ENCODE results near the gene PPAN.

Gene PPAN

DNA sequence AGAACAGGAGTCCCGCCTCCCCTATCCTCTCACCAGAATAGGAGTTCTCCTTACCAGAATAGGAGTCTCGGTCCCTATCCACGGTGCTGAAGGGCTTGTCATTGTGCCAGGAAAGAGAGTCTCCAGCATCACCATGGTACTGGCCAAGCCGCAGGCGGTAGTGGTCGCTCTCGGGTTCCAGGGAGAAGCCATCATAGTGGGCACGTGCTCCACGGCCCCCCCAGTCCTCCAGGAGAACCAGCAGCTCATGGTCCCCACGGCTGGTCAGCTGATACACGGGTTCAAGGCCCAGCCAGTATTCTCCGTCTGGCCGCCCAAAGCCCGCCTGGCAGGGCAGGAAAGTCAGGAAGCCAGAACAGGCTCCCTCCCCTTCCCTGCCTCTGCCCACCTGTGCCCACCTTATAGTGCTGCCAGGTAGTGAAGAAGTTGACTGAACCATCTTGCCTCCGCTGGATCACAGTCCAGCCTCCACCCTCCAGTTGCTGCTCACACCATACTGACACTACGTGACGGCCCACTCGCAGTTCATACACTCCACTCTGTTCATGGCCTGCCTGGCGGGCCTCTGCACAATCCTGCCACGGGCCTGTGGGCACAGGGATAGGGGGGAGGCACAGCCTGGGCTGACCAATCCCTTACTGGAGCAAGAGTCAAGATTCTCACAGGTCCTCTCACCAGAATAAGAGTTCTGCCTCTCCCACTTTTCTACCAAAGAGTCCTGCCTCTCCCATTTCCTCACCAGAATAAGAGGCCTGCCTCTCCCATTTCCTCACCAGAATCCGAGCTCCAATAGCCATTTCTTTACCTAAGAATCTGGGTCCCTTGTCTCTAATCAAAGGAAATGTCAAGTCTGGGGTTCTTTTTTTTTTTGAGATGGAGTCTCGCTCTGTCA lies 12.6 kb upstream of the PPAN start:
- DNase-seq, result no peak

GRCh38 chr19:10095622-10095947 lies 10.6 kb upstream of the PPAN start:
- no peak for DNase-seq

- DNase-seq, result peak; percentile 71 to 97
Observed at GRCh38 chr19:10095948-10096614, 10.1 kb upstream of the PPAN start.

DNA sequence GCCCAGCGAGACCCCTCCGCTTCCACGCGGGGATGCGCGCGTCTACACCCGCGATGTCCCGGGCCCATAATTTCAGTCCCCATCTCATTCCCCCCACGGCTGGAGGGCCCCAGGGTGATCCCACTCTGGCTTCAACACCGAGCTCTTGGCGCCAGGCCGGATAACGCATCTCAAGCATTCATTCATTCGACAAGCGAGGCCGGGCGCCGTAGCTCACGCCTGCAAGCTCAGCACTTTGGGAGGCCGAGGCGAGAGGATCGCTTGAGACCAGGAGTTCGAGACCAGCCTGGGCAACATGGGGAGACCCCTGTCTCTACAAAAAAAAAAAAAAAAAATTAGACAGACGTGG lies 9.6 kb upstream of the PPAN start:
- DNase-seq, result peak in 1 of 2 experiments; percentile 50

GRCh38 chr19:10100163-10100785 lies 5.9 kb upstream of the PPAN start:
- DNase-seq, result no peak

DNA sequence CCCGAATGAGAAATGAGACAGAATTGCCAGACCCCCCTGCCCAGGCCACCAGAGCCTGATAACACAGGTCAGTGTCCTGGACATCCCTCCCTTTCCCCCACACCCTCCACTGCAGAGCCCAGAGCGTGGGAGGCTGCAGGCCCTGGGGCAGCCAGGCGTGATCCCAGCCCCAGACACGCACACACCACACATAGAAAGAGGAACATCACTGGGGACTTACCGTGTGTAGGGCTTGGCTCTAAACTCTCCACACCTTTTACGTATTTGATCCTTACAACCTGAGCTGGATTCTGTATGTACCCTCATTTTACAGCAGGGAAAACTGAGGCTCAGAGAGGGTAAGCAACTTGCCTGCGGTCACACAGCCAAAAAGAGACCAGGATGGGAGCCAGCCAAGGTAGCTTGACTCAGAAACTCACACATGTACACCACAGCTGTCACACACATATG lies 3.4 kb upstream of the PPAN start:
- no peak for DNase-seq

GRCh38 chr19:10104130-10104513 lies 2.0 kb upstream of the PPAN start:
- DNase-seq, result no peak

DNA sequence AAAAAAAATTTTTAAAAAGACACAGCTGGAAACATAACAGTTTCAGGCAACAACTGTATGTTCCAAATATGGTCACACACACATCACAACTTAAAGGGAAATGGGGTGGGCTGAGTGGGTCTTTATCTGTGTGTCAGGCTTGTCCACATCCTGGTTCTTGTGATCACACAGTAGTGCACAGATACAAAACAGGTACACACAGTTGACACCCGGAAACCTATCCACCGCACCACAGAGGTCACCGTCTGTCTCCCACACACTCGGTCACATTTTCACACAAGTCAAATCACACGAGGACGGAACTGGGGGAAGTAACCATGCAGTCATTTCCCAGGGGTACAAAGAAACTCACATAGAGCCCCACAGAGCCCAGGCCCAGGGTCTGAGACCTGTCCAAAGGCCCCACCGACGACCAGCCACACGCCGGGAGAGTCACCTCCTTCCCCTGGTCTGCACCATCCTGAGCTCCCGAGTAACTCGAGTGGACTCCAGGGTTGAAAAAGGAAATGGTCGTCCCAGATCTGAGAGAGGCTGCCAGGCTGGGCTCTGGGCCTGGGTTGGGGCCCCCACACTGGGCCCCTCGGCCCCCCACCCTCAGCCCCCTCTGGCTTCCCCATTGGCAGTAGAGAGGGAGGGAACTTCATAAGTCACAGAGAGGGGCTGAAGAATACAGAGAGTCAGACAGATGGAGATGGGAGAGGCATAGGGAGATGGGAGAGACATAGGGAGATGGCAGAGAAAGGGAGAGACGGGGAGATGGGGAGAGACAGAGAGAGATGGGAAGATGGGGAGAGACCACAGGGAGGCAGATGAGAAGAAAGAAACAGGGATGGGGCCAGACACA lies 1.3 kb upstream of the PPAN start:
- no peak for DNase-seq

DNA sequence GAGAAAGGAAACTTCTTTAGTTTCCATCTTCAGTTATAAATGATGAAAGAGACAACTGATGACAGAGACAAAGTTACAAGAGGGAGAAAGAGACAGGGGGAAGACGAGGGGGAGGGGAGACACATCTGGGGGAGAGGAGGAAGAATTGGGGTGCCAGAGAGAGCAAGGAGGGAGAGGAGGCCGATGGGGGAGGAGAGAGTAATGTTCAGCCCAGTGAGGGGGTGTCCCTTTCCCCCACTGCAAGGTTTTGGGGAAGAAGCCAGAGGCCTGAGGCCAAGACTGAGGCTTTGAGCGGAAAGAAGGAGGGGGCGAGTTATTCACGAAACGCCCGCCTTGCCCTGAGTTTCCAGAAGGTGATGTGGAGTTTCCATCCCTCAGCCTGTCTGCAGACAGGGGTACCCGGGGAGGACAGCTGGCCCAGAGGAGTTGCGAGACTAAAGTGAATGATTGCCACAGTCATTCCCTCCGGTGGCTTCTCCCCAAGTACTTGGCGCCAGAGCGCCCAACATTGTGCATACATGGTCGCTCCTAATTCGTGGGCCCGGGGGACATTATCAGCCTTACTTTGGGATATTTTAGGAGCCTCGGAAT lies 558 bp upstream of the PPAN start:
- no peak for DNase-seq

DNA sequence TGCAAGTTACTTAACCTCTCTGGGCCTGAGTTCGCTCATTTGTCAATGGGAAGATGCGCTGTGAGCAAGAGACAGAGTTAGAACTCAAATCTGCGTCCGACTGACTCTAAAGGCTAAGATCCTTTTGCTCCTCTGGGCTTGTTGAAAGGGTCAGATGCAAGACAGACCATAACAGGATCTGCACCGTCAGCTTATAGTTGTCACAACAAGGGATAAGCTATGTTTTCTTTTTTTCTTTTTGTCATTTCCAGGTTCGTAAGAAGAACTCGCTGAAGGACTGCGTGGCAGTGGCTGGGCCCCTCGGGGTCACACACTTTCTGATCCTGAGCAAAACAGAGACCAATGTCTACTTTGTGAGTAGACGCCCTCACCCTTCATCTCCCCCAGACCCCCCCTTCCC lies 1.1 kb downstream of the PPAN start:
- DNase-seq, result no peak

DNA sequence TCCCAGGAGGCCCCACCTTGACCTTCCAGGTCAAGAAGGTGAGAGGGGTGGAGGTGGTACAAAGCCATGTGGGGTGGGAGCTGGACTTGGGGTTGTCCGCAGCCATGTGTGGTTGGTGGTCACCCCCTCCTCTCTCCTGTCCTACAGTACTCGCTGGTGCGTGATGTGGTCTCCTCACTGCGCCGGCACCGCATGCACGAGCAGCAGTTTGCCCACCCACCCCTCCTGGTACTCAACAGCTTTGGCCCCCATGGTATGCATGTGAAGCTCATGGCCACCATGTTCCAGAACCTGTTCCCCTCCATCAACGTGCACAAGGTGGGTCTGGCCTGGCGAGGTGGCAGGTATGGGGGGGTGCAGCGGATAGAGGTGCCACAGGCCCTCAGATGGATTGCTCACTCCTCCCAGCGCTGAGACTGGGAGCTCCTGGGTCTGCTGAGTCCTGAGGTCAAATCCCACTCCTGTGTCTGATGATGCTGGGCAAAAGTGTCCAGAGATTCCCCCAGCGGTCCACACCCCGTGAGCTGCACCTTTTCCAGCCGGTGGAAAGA lies 1.7 kb downstream of the PPAN start:
- no peak for DNase-seq

DNA sequence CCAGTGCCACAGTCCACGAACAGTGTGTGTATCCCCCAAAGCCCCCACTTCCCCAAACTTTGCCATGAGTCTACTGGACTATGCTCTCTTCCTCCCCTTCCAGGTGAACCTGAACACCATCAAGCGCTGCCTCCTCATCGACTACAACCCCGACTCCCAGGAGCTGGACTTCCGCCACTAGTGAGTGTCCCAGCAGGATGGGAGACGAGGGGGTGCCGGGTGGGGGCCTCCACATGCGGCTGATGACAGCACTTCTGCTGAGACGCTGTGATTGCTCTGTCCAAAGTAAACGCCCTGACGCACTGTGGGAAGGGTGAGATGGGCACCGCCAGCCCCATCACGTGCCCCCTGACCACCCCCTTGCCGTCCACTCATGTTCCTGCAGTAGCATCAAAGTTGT lies 3.4 kb downstream of the PPAN start:
- no peak for DNase-seq

DNA sequence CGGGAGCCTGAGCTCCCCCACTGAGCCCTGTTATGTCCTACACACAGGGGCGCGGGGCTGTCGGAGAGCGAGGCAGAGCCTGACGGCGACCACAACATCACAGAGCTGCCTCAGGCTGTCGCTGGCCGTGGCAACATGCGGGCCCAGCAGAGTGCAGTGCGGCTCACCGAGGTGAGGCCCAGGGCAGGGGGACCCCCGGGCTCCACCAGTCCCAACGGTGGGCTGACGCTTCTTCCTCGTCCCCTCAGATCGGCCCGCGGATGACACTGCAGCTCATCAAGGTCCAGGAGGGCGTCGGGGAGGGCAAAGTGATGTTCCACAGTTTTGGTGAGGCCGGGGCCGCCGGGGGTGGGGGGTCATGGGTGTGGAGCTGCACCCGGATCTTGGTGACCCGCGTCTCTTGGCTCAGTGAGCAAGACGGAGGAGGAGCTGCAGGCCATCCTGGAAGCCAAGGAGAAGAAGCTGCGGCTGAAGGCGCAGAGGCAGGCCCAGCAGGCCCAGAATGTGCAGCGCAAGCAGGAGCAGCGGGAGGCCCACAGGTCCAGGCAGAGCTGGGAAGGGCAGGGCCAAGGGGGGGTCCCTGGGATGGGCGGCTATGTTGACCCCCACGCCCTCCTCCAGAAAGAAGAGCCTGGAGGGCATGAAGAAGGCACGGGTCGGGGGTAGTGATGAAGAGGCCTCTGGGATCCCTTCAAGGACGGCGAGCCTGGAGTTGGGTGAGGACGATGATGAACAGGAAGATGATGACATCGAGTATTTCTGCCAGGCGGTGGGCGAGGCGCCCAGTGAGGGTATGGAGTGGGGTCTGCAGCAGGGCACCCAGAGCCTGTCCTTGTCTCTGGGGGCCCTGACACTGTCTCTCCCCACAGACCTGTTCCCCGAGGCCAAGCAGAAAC lies 4.2 kb downstream of the PPAN start:
- DNase-seq, result no peak

- DNase-seq, result no peak
Observed at GRCh38 chr19:10110972-10111317, 4.8 kb downstream of the PPAN start.

DNA sequence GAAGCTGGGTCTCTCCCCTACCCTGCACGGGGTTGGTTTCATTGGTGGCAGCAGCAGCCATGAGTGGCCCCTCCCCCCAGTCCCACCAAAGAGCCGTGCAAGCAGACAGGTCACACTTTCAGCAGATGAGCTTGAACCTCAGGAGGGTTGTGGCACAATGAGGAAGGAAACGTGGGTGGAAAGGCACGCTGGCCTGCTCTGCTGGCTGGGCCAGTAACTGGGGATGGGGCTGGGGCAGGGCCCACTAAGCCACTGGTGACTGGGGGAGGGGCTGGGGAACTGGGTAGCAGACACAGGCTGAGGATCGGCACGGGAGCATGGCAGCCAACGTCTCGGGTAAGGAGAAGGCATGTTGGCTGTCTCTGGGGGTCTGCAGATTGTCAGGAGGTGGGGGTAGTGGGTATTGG lies 5.2 kb downstream of the PPAN start, which contains the start of gene P2RY11:
P2RY11 (plus strand) TSS at position 289 of the 407 bp plus-strand sequence; CDS start at position 318, 29 bp downstream.
- DNase-seq, result no peak

- no peak for DNase-seq
Observed at GRCh38 chr19:10112037-10112761, 6.0 kb downstream of the PPAN start.

- DNase-seq, result no peak
Observed at GRCh38 chr19:10112895-10113591, 6.9 kb downstream of the PPAN start.

DNA sequence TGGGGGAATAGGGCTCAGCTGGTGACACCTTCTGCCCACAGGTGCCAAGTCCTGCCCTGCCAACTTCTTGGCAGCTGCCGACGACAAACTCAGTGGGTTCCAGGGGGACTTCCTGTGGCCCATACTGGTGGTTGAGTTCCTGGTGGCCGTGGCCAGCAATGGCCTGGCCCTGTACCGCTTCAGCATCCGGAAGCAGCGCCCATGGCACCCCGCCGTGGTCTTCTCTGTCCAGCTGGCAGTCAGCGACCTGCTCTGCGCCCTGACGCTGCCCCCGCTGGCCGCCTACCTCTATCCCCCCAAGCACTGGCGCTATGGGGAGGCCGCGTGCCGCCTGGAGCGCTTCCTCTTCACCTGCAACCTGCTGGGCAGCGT lies 7.4 kb downstream of the PPAN start:
- DNase-seq, result no peak

DNA sequence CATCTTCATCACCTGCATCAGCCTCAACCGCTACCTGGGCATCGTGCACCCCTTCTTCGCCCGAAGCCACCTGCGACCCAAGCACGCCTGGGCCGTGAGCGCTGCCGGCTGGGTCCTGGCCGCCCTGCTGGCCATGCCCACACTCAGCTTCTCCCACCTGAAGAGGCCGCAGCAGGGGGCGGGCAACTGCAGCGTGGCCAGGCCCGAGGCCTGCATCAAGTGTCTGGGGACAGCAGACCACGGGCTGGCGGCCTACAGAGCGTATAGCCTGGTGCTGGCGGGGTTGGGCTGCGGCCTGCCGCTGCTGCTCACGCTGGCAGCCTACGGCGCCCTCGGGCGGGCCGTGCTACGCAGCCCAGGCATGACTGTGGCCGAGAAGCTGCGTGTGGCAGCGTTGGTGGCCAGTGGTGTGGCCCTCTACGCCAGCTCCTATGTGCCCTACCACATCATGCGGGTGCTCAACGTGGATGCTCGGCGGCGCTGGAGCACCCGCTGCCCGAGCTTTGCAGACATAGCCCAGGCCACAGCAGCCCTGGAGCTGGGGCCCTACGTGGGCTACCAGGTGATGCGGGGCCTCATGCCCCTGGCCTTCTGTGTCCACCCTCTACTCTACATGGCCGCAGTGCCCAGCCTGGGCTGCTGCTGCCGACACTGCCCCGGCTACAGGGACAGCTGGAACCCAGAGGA lies 7.9 kb downstream of the PPAN start:
- no peak for DNase-seq
